Activated CD4-positive, alpha-beta T cell treated with anti-CD3 and anti-CD28 coated beads, Interleukin-2, amount 50 U/mL, for 24 hours (primary cell): ENCODE data around the gene RAD23A.

Experiments
- DNase-seq, 2 donors: peaks; one replicate each; pipeline ENCODE4 v3.0.0-alpha.2; 2020; ENCODE audit warnings: low read depth in 1 of 2, low spot score in 1 of 2

RAD23A gene

GRCh38 chr19:12984143-12984627, 38.5 kb downstream of the RAD23A start:
- no peak for DNase-seq

GRCh38 chr19:12984683-12985048, 39.0 kb downstream of the RAD23A start:
- DNase-seq = no peak

GRCh38 chr19:12985049-12985776, 39.6 kb downstream of the RAD23A start:
- no peak for DNase-seq

- no peak for DNase-seq
Observed at GRCh38 chr19:12986726-12987125, 41.1 kb downstream of the RAD23A start.

- no peak for DNase-seq
Observed at GRCh38 chr19:12987190-12987589, 41.5 kb downstream of the RAD23A start.

GRCh38 chr19:12987781-12988180, 42.1 kb downstream of the RAD23A start:
- no peak for DNase-seq

GRCh38 chr19:12990431-12990830, 44.8 kb downstream of the RAD23A start:
- DNase-seq = no peak

- DNase-seq = no peak
Observed at GRCh38 chr19:12990853-12991252, 45.2 kb downstream of the RAD23A start.

GRCh38 chr19:12991296-12991695, 45.6 kb downstream of the RAD23A start:
- DNase-seq = no peak

- DNase-seq = no peak
Observed at GRCh38 chr19:12992729-12993128, 47.1 kb downstream of the RAD23A start.

- no peak for DNase-seq
Observed at GRCh38 chr19:12993562-12993961, 47.9 kb downstream of the RAD23A start.

GRCh38 chr19:12994701-12995595, 49.3 kb downstream of the RAD23A start, which contains the start of gene NFIX:
TSS of gene NFIX (plus strand) at chr19:12995475. CDS start at chr19:12995838, 363 bp downstream.
- peak in 1 of 2 donors; percentile 21 for DNase-seq

- DNase-seq = no peak
Observed at GRCh38 chr19:12995596-12996405, 50.1 kb downstream of the RAD23A start.

GRCh38 chr19:12996406-12997094, 50.9 kb downstream of the RAD23A start:
- DNase-seq = no peak

- DNase-seq = no peak
Observed at GRCh38 chr19:12997179-12997966, 51.7 kb downstream of the RAD23A start.

GRCh38 chr19:12997967-12998940, 52.6 kb downstream of the RAD23A start:
- DNase-seq = no peak

- no peak for DNase-seq
Observed at GRCh38 chr19:13001166-13001501, 55.5 kb downstream of the RAD23A start.

GRCh38 chr19:13001502-13002165, 56.0 kb downstream of the RAD23A start:
- DNase-seq = no peak
